Measurements from ENCODE around the gene DMC1. TPM values are rescaled to one million over a fixed set of nuclear protein-coding genes. Genes with fewer than 3 reads are reported as not detected.
A peak's percentile ranks its signal among the peaks of the same experiment; 100 is the strongest.

Gene DMC1
- total RNA-seq, 2 experiments from 2014 or later, result 0.52 to 0.95 TPM

DNA sequence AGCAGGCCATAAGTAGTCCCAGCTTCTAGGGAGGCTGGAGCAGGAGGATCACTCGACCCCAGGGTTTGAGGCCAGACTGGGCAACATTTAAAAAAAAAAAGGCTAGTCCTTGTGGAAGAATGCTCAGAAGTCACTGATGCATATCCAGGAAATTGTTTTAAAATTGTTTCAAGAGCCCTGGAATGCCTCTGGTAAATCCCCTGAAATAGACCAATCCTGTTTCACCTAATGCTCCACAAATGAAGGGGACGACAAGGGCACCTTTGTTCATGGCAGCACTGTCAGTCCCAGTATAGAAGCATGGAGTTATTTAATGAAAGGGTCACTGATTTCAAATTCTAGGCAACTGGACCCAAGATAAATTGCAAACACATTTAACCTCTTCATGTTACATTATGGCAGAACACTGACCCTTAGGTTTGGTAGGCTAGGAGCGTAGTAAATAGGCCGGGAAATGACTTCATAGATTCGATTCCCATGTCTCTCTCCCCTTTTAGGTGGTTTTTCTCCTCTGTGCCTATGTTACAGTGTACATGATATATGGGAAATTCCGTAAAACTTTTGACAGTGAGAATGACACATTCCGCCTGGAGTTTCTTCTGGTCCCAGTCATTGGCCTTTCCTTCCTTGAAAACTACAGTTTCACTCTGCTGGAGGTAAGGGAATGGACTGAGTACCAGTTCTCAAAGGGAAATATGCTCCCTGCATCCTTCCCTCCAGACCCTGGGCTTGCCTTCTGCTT, 90.7 kb downstream of the DMC1 start:
- no peak overlapping the region for H3K4me3 ChIP-seq (ENCODE audit: low read length)
- intact Hi-C loops (cut with DNase I, micrococcal nuclease), result no loop called here
- ChIA-PET CTCF (no interaction called here), POLR2A (interaction anchor here (0.6 to 2.9 kb wide), 2 partner anchors 23 to 272 kb away, joined by 3 to 13 read pairs; no protein-coding TSS in a partner anchor)
- H3K9me3 ChIP-seq (ENCODE audit: control insufficient read depth in 1 of 2, insufficient read depth in 1 of 2, low read length in 2 of 2), result no peaks in the 10 kb centered on the region
- no peaks in the 10 kb centered on the region for H3K27me3 Mint-ChIP-seq
- peaks cover 47% of the 10 kb centered on the region for H3K36me3 ChIP-seq (ENCODE audit: insufficient read depth, low read length)
- peaks cover 18% of the 10 kb centered on the region for H3K4me1 Mint-ChIP-seq (ENCODE audit: low read depth)
- H3K9me3 Mint-ChIP-seq, result no peaks in the 10 kb centered on the region
- H3K4me3 Mint-ChIP-seq, result no peak overlapping the region
- peaks cover 3% of the 10 kb centered on the region for H3K4me1 ChIP-seq (ENCODE audit: insufficient read depth, low read length)
- peaks cover 35% of the 10 kb centered on the region for H3K36me3 Mint-ChIP-seq (ENCODE audit: low read depth)
- DNase-seq (no peak), ATAC-seq (ENCODE audit: poor library complexity) (no peak)
- TF ChIP-seq, protein P1, sequence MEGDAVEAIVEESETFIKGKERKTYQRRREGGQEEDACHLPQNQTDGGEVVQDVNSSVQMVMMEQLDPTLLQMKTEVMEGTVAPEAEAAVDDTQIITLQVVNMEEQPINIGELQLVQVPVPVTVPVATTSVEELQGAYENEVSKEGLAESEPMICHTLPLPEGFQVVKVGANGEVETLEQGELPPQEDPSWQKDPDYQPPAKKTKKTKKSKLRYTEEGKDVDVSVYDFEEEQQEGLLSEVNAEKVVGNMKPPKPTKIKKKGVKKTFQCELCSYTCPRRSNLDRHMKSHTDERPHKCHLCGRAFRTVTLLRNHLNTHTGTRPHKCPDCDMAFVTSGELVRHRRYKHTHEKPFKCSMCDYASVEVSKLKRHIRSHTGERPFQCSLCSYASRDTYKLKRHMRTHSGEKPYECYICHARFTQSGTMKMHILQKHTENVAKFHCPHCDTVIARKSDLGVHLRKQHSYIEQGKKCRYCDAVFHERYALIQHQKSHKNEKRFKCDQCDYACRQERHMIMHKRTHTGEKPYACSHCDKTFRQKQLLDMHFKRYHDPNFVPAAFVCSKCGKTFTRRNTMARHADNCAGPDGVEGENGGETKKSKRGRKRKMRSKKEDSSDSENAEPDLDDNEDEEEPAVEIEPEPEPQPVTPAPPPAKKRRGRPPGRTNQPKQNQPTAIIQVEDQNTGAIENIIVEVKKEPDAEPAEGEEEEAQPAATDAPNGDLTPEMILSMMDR (IDR thresholded peaks at IDR 0.05), result no peak
- no peak overlapping the region for H3K27ac ChIP-seq (ENCODE audit: low read depth in 1 of 2, low read length in 2 of 2)
- peak overlapping the region; percentile 24 for H3K27ac Mint-ChIP-seq
- H3K27me3 ChIP-seq (ENCODE audit: control insufficient read depth in 1 of 2, insufficient read depth in 2 of 2, low read length in 2 of 2), result no peaks in the 10 kb centered on the region

- H3K4me1 ChIP-seq (ENCODE audit: insufficient read depth, low read length), result peaks cover 3% of the 10 kb centered on the region
- Mint-ChIP-seq H3K9me3 (no peaks in the 10 kb centered on the region), H3K27ac (peak overlapping the region; percentile 62), H3K36me3 (ENCODE audit: low read depth) (peaks cover 18% of the 10 kb centered on the region), H3K4me3 (no peak overlapping the region), H3K4me1 (ENCODE audit: low read depth) (peaks cover 5% of the 10 kb centered on the region), H3K27me3 (no peaks in the 10 kb centered on the region)
- TF ChIP-seq, protein P1 (IDR thresholded peaks at IDR 0.05), result no peak
- H3K9me3 ChIP-seq (ENCODE audit: control insufficient read depth in 1 of 2, insufficient read depth in 1 of 2, low read length in 2 of 2), result no peaks in the 10 kb centered on the region
- ATAC-seq (ENCODE audit: poor library complexity) (no peak), DNase-seq (no peak)
- no peak overlapping the region for H3K4me3 ChIP-seq (ENCODE audit: low read length)
- no peak overlapping the region for H3K27ac ChIP-seq (ENCODE audit: low read depth in 1 of 2, low read length in 2 of 2)
- POLR2A ChIA-PET, result interaction anchor here (0.7 to 1.0 kb wide), 3 partner anchors 11 to 228 kb away, joined by 3 read pairs; partner anchors contain the start of gene GTPBP1
- CTCF ChIA-PET, result no interaction called here
- H3K27me3 ChIP-seq (ENCODE audit: control insufficient read depth in 1 of 2, insufficient read depth in 2 of 2, low read length in 2 of 2), result no peaks in the 10 kb centered on the region
- H3K36me3 ChIP-seq (ENCODE audit: insufficient read depth, low read length), result peaks cover 30% of the 10 kb centered on the region
- intact Hi-C loops (cut with DNase I, micrococcal nuclease), result no loop called here
Measured at GRCh38 chr22:38477585-38477984, 92.4 kb downstream of the DMC1 start.

DNA sequence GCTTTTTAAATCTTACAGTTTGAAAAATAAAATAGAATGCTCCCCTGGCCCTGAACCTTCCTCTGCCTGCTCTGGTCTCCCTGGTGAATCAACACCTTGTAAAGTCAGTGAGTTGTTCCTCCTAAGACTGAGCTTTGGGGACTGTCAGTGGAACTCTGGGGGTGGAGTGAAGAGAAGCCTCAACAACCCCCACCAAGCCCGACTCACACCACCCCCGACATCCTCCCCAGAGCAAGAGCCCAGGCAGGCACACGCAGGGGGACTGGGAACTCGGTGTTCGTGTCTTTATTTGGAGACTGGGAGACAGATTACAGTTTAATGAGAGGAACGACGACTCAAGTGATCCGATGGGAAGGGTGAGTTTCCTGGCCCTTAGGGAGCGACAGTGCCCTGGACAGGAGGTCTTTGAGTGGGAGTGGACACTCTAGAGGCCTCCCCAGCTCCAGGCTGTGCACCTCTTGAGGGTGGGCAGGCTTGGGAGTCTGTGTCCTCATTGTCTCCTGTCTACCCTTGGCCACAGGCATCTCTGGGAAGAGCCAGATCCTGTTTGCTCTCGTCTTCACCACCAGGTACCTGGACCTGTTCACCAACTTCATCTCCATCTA, 95.9 kb downstream of the DMC1 start:
- Mint-ChIP-seq H3K9me3 (no peaks in the 10 kb centered on the region), H3K4me1 (ENCODE audit: low read depth) (no peaks in the 10 kb centered on the region), H3K27me3 (no peaks in the 10 kb centered on the region), H3K4me3 (no peak overlapping the region), H3K36me3 (ENCODE audit: low read depth) (no peaks in the 10 kb centered on the region), H3K27ac (no peak overlapping the region)
- Histone ChIP-seq H3K4me1 (ENCODE audit: insufficient read depth, low read length) (peaks cover 3% of the 10 kb centered on the region), H3K36me3 (ENCODE audit: insufficient read depth, low read length) (peaks cover 2% of the 10 kb centered on the region), H3K27me3 (ENCODE audit: control insufficient read depth in 1 of 2, insufficient read depth in 2 of 2, low read length in 2 of 2) (no peaks in the 10 kb centered on the region), H3K27ac (ENCODE audit: low read depth in 1 of 2, low read length in 2 of 2) (no peak overlapping the region), H3K9me3 (ENCODE audit: control insufficient read depth in 1 of 2, insufficient read depth in 1 of 2, low read length in 2 of 2) (no peaks in the 10 kb centered on the region), H3K4me3 (ENCODE audit: low read length) (no peak overlapping the region)
- intact Hi-C loops (cut with DNase I, micrococcal nuclease), result no loop called here
- no peak for DNase-seq
- TF ChIP-seq, protein P1 (IDR thresholded peaks at IDR 0.05), result no peak
- POLR2A ChIA-PET, result no interaction called here
- CTCF ChIA-PET, result no interaction called here
- no peak for ATAC-seq (ENCODE audit: poor library complexity)

All from CD4-positive, alpha-beta T cell (primary cell).